BLaER1 treated with 17β-estradiol and CSF1 and Interleukin-3, amounts not matched to agents 10 nM and 100 nM (cell line): ENCODE measurements around the gene ATP5F1E.

Experiments
- H3K27ac ChIP-seq, 11 experiments: shearing (Covaris generic); formaldehyde crosslinking; 2 replicates each; pipeline ENCODE4 v1.8.1; 2022
- H3K27me3 ChIP-seq, 11 experiments: shearing (Covaris generic); formaldehyde crosslinking; 2 replicates each; pipeline ENCODE4 v1.8.1; 2022
- H3K36me3 ChIP-seq, 11 experiments: shearing (Covaris generic); formaldehyde crosslinking; 2 replicates each; pipeline ENCODE4 v1.8.1; 2022
- H3K4me1 ChIP-seq, 10 experiments: shearing (Covaris generic); formaldehyde crosslinking; 2 replicates each; pipeline ENCODE4 v1.8.1; 2022
- H3K4me2 ChIP-seq, 11 experiments: shearing (Covaris generic); formaldehyde crosslinking; 2 replicates each; pipeline ENCODE4 v1.8.1; 2022
- H3K4me3 ChIP-seq, 10 experiments: shearing (Covaris generic); formaldehyde crosslinking; 2 replicates each; pipeline ENCODE4 v1.8.1; 2022
- H3K9ac ChIP-seq, 11 experiments: shearing (Covaris generic); formaldehyde crosslinking; 2 replicates each; pipeline ENCODE4 v1.8.1; 2022
- H3K9me3 ChIP-seq, 11 experiments: shearing (Covaris generic); formaldehyde crosslinking; replicated peaks in 1 of 11; 2 replicates each; pipeline ENCODE4 v1.8.1; 2022
- H4K20me1 ChIP-seq, 11 experiments: shearing (Covaris generic); formaldehyde crosslinking; 2 replicates each; pipeline ENCODE4 v1.8.1; 2022
- Cebpa-rat ChIP-seq, 11 experiments: shearing (Covaris generic); IDR thresholded peaks; 2 replicates each; pipeline ENCODE4 v1.8.1; 2022

ATP5F1E gene

GRCh38 chr20:59007665-59008511 is 24.2 kb downstream of the ATP5F1E start:
- no peak for TF ChIP-seq Cebpa-rat (IDR thresholded peaks at IDR 0.05)
- peak overlapping the region; percentile 55 to 78 (median 64) for H3K4me3 ChIP-seq
- H3K27ac ChIP-seq = peak overlapping the region; percentile 68 to 99 (median 85)

GRCh38 chr20:59006864-59007664 is 25.1 kb downstream of the ATP5F1E start, which contains the start of gene CTSZ:
TSS of gene CTSZ (minus strand) at chr20:59007254. CDS start at chr20:59007128, 126 bp downstream.
- peaks cover 0 to 22% (median 15%) of the 10 kb centered on the region in 11 experiments; a peak in 16 of 22 replicates for H3K27me3 ChIP-seq
- peaks cover 0 to 22% (median 0%) of the 10 kb centered on the region in 11 experiments; a peak in 9 of 22 replicates for H3K36me3 ChIP-seq
- no peak for TF ChIP-seq Cebpa-rat (IDR thresholded peaks at IDR 0.05)
- peaks cover 0 to 28% (median 24%) of the 10 kb centered on the region in 11 experiments; a peak in 16 of 22 replicates for H4K20me1 ChIP-seq
- peak within 1 kb of the TSS; percentile 95 to 100 (median 97) for H3K4me2 ChIP-seq
- peak within 1 kb of the TSS; percentile 74 to 98 (median 82) for H3K9ac ChIP-seq
- H3K4me3 ChIP-seq = peak within 1 kb of the TSS; percentile 55 to 78 (median 64)
- H3K9me3 ChIP-seq = no peaks in the 10 kb centered on the region
- H3K27ac ChIP-seq = peak within 1 kb of the TSS; percentile 68 to 99 (median 85)
- H3K4me1 ChIP-seq = peaks cover 61 to 100% (median 75%) of the 10 kb centered on the region in 10 experiments

More at GRCh38 chr20:59007665-59008511, 24.2 kb downstream of the ATP5F1E start:
- Histone ChIP-seq H3K9me3 (no peaks in the 10 kb centered on the region), H3K4me1 (peaks cover 58 to 93% (median 72%) of the 10 kb centered on the region in 10 experiments), H4K20me1 (peaks cover 0 to 28% (median 16%) of the 10 kb centered on the region in 11 experiments; a peak in 16 of 22 replicates), H3K27me3 (peaks cover 0 to 22% (median 15%) of the 10 kb centered on the region in 11 experiments; a peak in 16 of 22 replicates), H3K4me2 (peak overlapping the region; percentile 95 to 100 (median 97)), H3K36me3 (peaks cover 0 to 14% (median 0%) of the 10 kb centered on the region in 11 experiments; a peak in 6 of 22 replicates), H3K9ac (peak overlapping the region; percentile 74 to 98 (median 82))

DNA sequence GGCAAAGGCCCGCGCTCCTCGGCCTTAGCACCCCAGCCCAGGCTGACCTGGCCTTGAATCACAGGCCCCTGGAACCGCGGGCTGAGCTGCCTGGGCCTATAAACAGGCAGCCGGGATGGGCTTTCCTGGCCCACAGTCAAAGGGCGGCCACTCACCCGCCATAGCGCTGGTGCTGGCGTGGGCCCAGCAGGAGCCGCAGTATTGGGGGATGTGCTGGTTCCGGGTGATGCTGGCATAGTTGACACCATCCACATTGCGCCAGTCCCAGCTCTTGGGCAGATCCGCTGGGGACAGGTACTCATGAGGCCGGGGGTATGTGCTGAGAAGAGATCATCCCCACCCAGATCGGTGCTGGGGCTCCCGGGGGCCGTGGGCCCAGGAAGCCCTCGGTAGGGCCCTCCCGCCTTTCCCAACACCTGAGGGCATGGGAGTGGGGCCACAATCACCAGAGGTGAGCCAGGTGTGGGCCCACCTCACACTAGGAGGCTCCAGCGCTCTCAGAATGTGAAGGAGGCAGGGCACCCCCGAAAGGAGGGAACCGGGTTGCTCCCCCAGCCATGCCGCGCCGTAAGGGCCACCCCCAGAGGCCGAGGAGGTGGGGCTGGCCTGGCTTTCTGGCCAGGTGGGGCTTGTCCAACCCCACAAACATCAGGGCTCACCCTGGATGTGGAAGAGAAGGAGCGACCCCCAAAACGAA is 25.8 kb downstream of the ATP5F1E start:
- Histone ChIP-seq H3K4me2 (peak overlapping the region; percentile 95 to 100 (median 97)), H3K9ac (peak overlapping the region; percentile 74 to 98 (median 82)), H3K27ac (peak overlapping the region; percentile 68 to 99 (median 85)), H3K4me1 (peaks cover 61 to 98% (median 70%) of the 10 kb centered on the region in 10 experiments), H3K9me3 (no peaks in the 10 kb centered on the region), H3K27me3 (peaks cover 0 to 22% (median 15%) of the 10 kb centered on the region in 11 experiments; a peak in 16 of 22 replicates), H3K36me3 (peaks cover 0 to 30% (median 0%) of the 10 kb centered on the region in 11 experiments; a peak in 10 of 22 replicates), H3K4me3 (peak overlapping the region; percentile 55 to 78 (median 64)), H4K20me1 (peaks cover 0 to 36% (median 28%) of the 10 kb centered on the region in 11 experiments; a peak in 16 of 22 replicates)
- no peak for TF ChIP-seq Cebpa-rat (IDR thresholded peaks at IDR 0.05)

DNA sequence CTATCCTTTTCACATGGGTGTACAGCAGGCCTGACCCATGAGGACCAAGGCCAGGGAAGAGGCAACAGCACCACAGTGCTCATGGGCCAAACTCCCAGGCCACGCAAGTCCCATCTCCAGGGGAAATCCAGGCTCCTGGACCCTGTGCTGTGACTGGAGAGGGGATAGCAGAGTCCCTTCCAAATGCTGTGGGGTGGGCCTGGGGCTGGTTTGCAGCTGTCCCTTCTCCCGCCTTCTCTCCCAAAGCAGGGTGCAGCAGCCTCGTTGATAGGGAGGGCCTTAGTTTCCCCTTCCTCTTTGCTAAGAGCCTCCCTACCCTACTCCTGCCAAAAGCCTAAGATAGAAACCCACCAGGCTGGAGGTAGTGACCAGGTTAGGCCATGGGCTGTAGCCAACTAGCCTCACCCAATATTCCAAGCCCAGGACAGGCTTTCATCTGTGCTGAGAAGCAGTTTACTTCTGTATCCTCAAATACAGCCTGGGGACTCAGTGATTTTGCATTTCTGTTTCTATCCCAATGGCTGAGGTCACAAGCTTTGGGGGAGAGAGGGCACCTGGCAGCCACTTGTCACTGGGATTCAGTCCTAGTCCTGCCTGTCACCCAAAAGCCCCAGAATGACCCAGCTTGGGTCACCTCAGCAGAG is 26.5 kb downstream of the ATP5F1E start:
- Histone ChIP-seq H3K9ac (peak overlapping the region; percentile 74 to 98 (median 82); a peak in 20 of 22 replicates), H3K9me3 (no peaks in the 10 kb centered on the region), H3K27me3 (peaks cover 0 to 22% (median 15%) of the 10 kb centered on the region in 11 experiments; a peak in 16 of 22 replicates), H4K20me1 (peaks cover 0 to 43% (median 28%) of the 10 kb centered on the region in 11 experiments; a peak in 16 of 22 replicates), H3K36me3 (peaks cover 0 to 37% (median 0%) of the 10 kb centered on the region in 11 experiments; a peak in 10 of 22 replicates), H3K27ac (peak overlapping the region in 9 of 11 experiments; percentile 72 to 99 (median 92); a peak in 16 of 22 replicates), H3K4me1 (peaks cover 57 to 92% (median 66%) of the 10 kb centered on the region in 10 experiments), H3K4me3 (peak overlapping the region; percentile 55 to 78 (median 64); a peak in 16 of 20 replicates), H3K4me2 (peak overlapping the region; percentile 95 to 100 (median 97))
- no peak for TF ChIP-seq Cebpa-rat (IDR thresholded peaks at IDR 0.05)

- TF ChIP-seq Cebpa-rat (IDR thresholded peaks at IDR 0.05) = no peak
- Histone ChIP-seq H3K9me3 (no peaks in the 10 kb centered on the region), H3K9ac (peak overlapping the region in 10 of 11 experiments; percentile 10 to 98 (median 82); a peak in 15 of 22 replicates), H3K36me3 (peaks cover 0 to 44% (median 0%) of the 10 kb centered on the region in 11 experiments; a peak in 10 of 22 replicates), H3K4me1 (peaks cover 57 to 85% (median 66%) of the 10 kb centered on the region in 10 experiments), H3K4me3 (peak overlapping the region in 8 of 10 experiments; percentile 2 to 78 (median 68); a peak in 13 of 20 replicates), H3K27ac (peak overlapping the region in 10 of 11 experiments; percentile 6 to 99 (median 88); a peak in 17 of 22 replicates), H3K27me3 (peaks cover 0 to 22% (median 15%) of the 10 kb centered on the region in 11 experiments; a peak in 16 of 22 replicates), H3K4me2 (peak overlapping the region; percentile 95 to 100 (median 97)), H4K20me1 (peaks cover 0 to 50% (median 28%) of the 10 kb centered on the region in 11 experiments; a peak in 16 of 22 replicates)
These were observed 27.2 kb downstream of the ATP5F1E start for GRCh38 chr20:59004763-59005522.

DNA sequence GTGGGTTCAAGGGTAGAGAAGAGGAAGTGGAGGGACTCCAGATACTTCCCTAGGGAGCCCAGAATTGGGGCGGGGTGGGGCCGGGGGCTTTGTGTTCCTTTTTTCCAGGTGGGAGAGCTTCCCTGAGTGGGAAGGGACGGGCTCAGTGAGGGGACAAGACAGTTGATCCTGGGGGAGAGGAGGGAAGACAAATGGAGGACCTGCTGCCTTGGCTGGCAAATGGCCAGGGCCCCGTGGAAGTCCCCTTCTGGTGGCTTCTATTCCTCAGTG is 27.7 kb downstream of the ATP5F1E start:
- TF ChIP-seq Cebpa-rat (IDR thresholded peaks at IDR 0.05) = no peak
- Histone ChIP-seq H4K20me1 (peaks cover 0 to 55% (median 28%) of the 10 kb centered on the region in 11 experiments; a peak in 16 of 22 replicates), H3K27me3 (peaks cover 0 to 22% (median 15%) of the 10 kb centered on the region in 11 experiments; a peak in 16 of 22 replicates), H3K36me3 (peaks cover 0 to 49% (median under 1%) of the 10 kb centered on the region in 11 experiments; a peak in 11 of 22 replicates), H3K4me2 (peak overlapping the region; percentile 95 to 100 (median 97)), H3K4me1 (peaks cover 57 to 79% (median 66%) of the 10 kb centered on the region in 10 experiments), H3K27ac (peak overlapping the region in 9 of 11 experiments; percentile 37 to 98 (median 85); a peak in 16 of 22 replicates), H3K9me3 (no peaks in the 10 kb centered on the region), H3K4me3 (peak overlapping the region in 7 of 10 experiments; percentile 12 to 78 (median 70); a peak in 11 of 20 replicates), H3K9ac (peak overlapping the region in 10 of 11 experiments; percentile 2 to 98 (median 82); a peak in 15 of 22 replicates)
